GM12878 (cell line): ENCODE results near the gene CTNNA2. TPM values are rescaled to one million over a fixed set of nuclear protein-coding genes. Genes with fewer than 3 reads are reported as not detected.

Experiments
- ATAC-seq: fragments of 200-7000 bp; cut with Tn5 transposase; 3 replicates; pipeline ENCODE4 v1.9.1; 2020; ENCODE audit warnings: mild to moderate bottlenecking, moderate library complexity
- BruUV-seq: library from RNA; stranded (reverse); fragments of 400-500 nt; replicated peaks from 2 replicates; lab custom pipeline; 2021; lab: Mats Ljungman, UMichigan
- CTCF ChIA-PET: fragments of 300-600 bp; sonication (Branson Sonifier 250); formaldehyde crosslinking; extraction: SDS; loops from one replicate; lab custom pipeline; 2021; ENCODE audit warnings: inconsistent platforms; lab: Yijun Ruan, JAX
- POLR2A ChIA-PET: fragments of 350-600 bp; formaldehyde crosslinking; extraction: SDS; loops from one replicate; lab custom pipeline; 2021; ENCODE audit warnings: inconsistent platforms; lab: Charles Lee
- RAD21 ChIA-PET: fragments of 300-600 bp; sonication (Branson Sonifier 250); formaldehyde crosslinking; loops from one replicate; lab custom pipeline; 2023; ENCODE audit warnings: antibody characterized with exemption; ENCODE audit not compliant: unreplicated experiment; lab: Charles Lee
- SMC1A ChIA-PET: fragments of 300-600 bp; sonication (Branson Sonifier 250); formaldehyde crosslinking; loops from one replicate; lab custom pipeline; 2023; ENCODE audit not compliant: unreplicated experiment, uncharacterized antibody; lab: Charles Lee
- DNase-seq: peaks from one replicate; pipeline ENCODE4 v3.0.0-alpha.2; 2011; ENCODE audit warnings: low read depth, low spot score
- FAIRE-seq: peaks from 3 replicates; lab custom pipeline; 2011; peaks lifted over from hg19 to GRCh38; lab: Jason Lieb, UNC
- H2AFZ ChIP-seq: 2 replicates; pipeline ENCODE4 v1.6.0; 2011; ENCODE audit warnings: low read depth, low read length, control low read depth; ENCODE audit not compliant: control insufficient read depth
- H3K27ac ChIP-seq: 2 replicates; pipeline ENCODE4 v1.5.1; 2011; ENCODE audit warnings: control low read depth; ENCODE audit not compliant: control insufficient read depth, insufficient read depth
- H3K27me3 ChIP-seq, 2 experiments: replicated peaks in 1 of 2; 2 replicates each; pipeline versions ENCODE4 v1.6.0 to v1.6.1; 2011; ENCODE audit warnings: low read length in 1 of 2; ENCODE audit not compliant: control insufficient read depth in 2 of 2, insufficient read depth in 2 of 2
- H3K36me3 ChIP-seq, 2 experiments: 2 replicates each; pipeline ENCODE4 v1.5.1; 2011; ENCODE audit warnings: low read length in 1 of 2; ENCODE audit not compliant: control insufficient read depth in 2 of 2, insufficient read depth in 2 of 2
- H3K4me1 ChIP-seq: 2 replicates; pipeline ENCODE4 v1.6.1; 2011; ENCODE audit warnings: mild to moderate bottlenecking, low read length, moderate library complexity, mixed read lengths; ENCODE audit not compliant: control insufficient read depth, insufficient read depth
- H3K4me2 ChIP-seq: 2 replicates; pipeline ENCODE4 v1.6.0; 2011; ENCODE audit warnings: control low read depth; ENCODE audit not compliant: control insufficient read depth, insufficient read depth
- H3K4me3 ChIP-seq: fragments of 200-600 bp; sonication (generic); 2 replicates; pipeline ENCODE4 v1.5.1; 2016
- H3K79me2 ChIP-seq: 2 replicates; pipeline ENCODE4 v1.6.0; 2011; ENCODE audit warnings: low read length; ENCODE audit not compliant: control insufficient read depth, insufficient read depth
- H3K9ac ChIP-seq: 2 replicates; pipeline ENCODE4 v1.8.0; 2011; ENCODE audit warnings: low read length, control low read depth, mixed read lengths; ENCODE audit not compliant: control insufficient read depth, insufficient read depth
- H3K9me3 ChIP-seq: replicated peaks from 3 replicates; pipeline ENCODE4 v1.5.1; 2011; ENCODE audit warnings: mild to moderate bottlenecking, low read length; ENCODE audit not compliant: control insufficient read depth, insufficient read depth
- H4K20me1 ChIP-seq: 2 replicates; pipeline ENCODE4 v1.6.0; 2011; ENCODE audit not compliant: control insufficient read depth, insufficient read depth
- ATF3 ChIP-seq: IDR thresholded peaks from 2 replicates; pipeline ENCODE4 v1.6.1; 2011; ENCODE audit warnings: low read depth, mild to moderate bottlenecking, low read length, moderate library complexity, borderline replicate concordance; ENCODE audit errors: extremely low read depth
- BMI1 ChIP-seq: fragments of 450-650 bp; IDR thresholded peaks from 2 replicates; pipeline ENCODE4 v1.6.1; 2016; ENCODE audit warnings: mild to moderate bottlenecking, moderate library complexity, borderline replicate concordance
- CREB1 ChIP-seq: IDR thresholded peaks from 2 replicates; pipeline ENCODE4 v1.6.1; 2012; ENCODE audit warnings: low read depth, mild to moderate bottlenecking, inconsistent platforms
- CREM ChIP-seq: IDR thresholded peaks from 2 replicates; pipeline ENCODE4 v1.6.1; 2014; ENCODE audit warnings: antibody characterized with exemption, low read depth
- E2F4 ChIP-seq: IDR thresholded peaks from 2 replicates; pipeline ENCODE4 v1.6.1; 2012; ENCODE audit warnings: low read depth, low read length, improper control_type of control experiment
- ETV6 ChIP-seq, 2 experiments: fragments of 450-650 bp in 1 of 2; IDR thresholded peaks in 1 of 2; conservative IDR thresholded peaks in 1 of 2; 2 replicates each; pipeline ENCODE4 v1.6.1; 2014; ENCODE audit warnings: antibody characterized with exemption in 1 of 2, borderline replicate concordance in 1 of 2, low read depth in 1 of 2, mild to moderate bottlenecking in 1 of 2, moderate library complexity in 1 of 2
- EZH2 ChIP-seq: IDR thresholded peaks from 2 replicates; pipeline ENCODE4 v1.6.1; 2012; ENCODE audit warnings: low read depth, mild to moderate bottlenecking, control low read depth, inconsistent platforms, low read length, borderline replicate concordance; ENCODE audit not compliant: control insufficient read depth
- MTA2 ChIP-seq: fragments of 450-650 bp; IDR thresholded peaks from 2 replicates; pipeline ENCODE4 v1.6.1; 2016; ENCODE audit warnings: low read depth, mild to moderate bottlenecking, moderate library complexity
- RCOR1 ChIP-seq: conservative IDR thresholded peaks from 2 replicates; pipeline ENCODE4 v1.6.1; 2012; ENCODE audit warnings: low read depth, low read length, improper control_type of control experiment
- RFX5 ChIP-seq: IDR thresholded peaks from 2 replicates; pipeline ENCODE4 v1.6.1; 2011; ENCODE audit warnings: low read depth, low read length, improper control_type of control experiment
- SP1 ChIP-seq: IDR thresholded peaks from one replicate; pipeline ENCODE4 v1.6.1; 2011; ENCODE audit warnings: low read depth, low read length
- SUZ12 ChIP-seq: fragments of 200-600 bp; sonication (generic); IDR thresholded peaks from one replicate; pipeline ENCODE4 v1.6.1; 2018; ENCODE audit warnings: antibody characterized with exemption, mild to moderate bottlenecking; ENCODE audit not compliant: unreplicated experiment
- YBX1 ChIP-seq: fragments of 450-650 bp; IDR thresholded peaks from 2 replicates; pipeline ENCODE4 v1.6.1; 2016; ENCODE audit warnings: antibody characterized with exemption
- ZNF207 ChIP-seq: fragments of 450-650 bp; IDR thresholded peaks from 2 replicates; pipeline ENCODE4 v1.6.1; 2014; ENCODE audit warnings: antibody characterized with exemption, mild to moderate bottlenecking, borderline replicate concordance
- ZNF217 ChIP-seq: fragments of 450-650 bp; IDR thresholded peaks from 2 replicates; pipeline ENCODE4 v1.6.1; 2017; ENCODE audit warnings: antibody characterized with exemption, mild to moderate bottlenecking
- ZSCAN29 ChIP-seq: fragments of 450-650 bp; IDR thresholded peaks from 2 replicates; pipeline ENCODE4 v1.6.1; 2017; ENCODE audit warnings: mild to moderate bottlenecking, moderate library complexity
- WGBS: methylation state at CpG from one replicate; pipeline ENCODE4 v1.1.6; 2016; ENCODE audit warnings: low lambda C conversion rate; ENCODE audit not compliant: insufficient replicate concordance, insufficient coverage; ENCODE audit errors: missing lambda C conversion rate; 5-methylcytosine and 5-hydroxymethylcytosine counted together
- in situ Hi-C: fragments of 300-500 bp; cut with MboI; formaldehyde crosslinking; loops from 9 replicates; pipeline ENCODE4 v1.14.3; 2018; ENCODE audit warnings: mixed read lengths
- intact Hi-C: fragments of 100-400 bp; cut with micrococcal nuclease; formaldehyde crosslinking; loops from one replicate; pipeline ENCODE4 v1.14.2; 2022; ENCODE audit not compliant: unreplicated experiment
- polyA plus RNA-seq, 11 experiments: library from polyadenylated mRNA; depleted of rRNA in 4 of 11; unstranded in 6 of 11; stranded (reverse) in 5 of 11; fragments of >200 nt; fragmentation: Nextera tagmentation in 4 of 11; fragmentation: Illumina TruSeq in 1 of 11; extraction: Ambion mirVana in 4 of 11; extraction: Trizol in 1 of 11; gene quantifications; 1 replicate in 1 of 11; 2 replicates in 10 of 11; pipeline versions ENCODE4 v1.2.1 to v1.2.3, GENCODE V29; 2011 to 2016; ENCODE audit warnings: inconsistent platforms in 2 of 11, missing spikeins in 2 of 11, low read depth in 1 of 11
- total RNA-seq, 4 experiments: library from RNA; depleted of rRNA in 3 of 4; stranded (reverse); fragments of >200 nt in 3 of 4; fragmentation: Illumina TruSeq in 1 of 4; extraction: Trizol in 1 of 4; gene quantifications; 2 replicates each; pipeline versions ENCODE4 v1.2.1 to v1.2.3, GENCODE V29; 2013 to 2021
- TF ChIP-seq, protein P1 (sequence below): fragments of 150-350 bp; IDR thresholded peaks from 2 replicates; pipeline ENCODE4 v1.6.1; 2016; ENCODE audit warnings: low read depth, low read length

The CTNNA2 gene
- total and polyA plus RNA-seq, 10 of the 15 experiments (the other 5 are each of a cell fraction or from before 2014, with no cell fraction given): 2.4 to 36.2 (median 6.6) TPM

DNA sequence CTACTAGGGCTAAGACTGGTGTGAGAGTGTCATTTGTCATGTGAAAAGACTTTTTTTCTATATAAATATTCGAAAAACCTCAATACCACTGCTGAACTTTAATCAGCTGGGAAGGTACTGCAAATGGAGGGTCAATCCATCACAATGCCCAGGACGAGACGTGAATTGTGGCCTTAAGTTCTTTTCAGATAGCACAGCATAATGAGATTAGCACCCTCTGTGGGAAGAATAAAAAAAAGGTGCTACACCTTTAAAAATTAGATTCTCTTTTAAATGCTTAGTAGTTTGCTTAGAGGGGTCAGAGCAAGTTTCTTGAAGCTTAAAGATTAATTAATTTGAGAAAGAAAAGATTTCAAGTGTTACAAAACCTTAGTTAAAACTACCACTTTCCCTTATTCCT lies 786.1 kb downstream of the CTNNA2 start:
- BruUV-seq: no TSS peak
- Histone ChIP-seq H3K4me2 (no peak overlapping the region), H4K20me1 (no peaks in the 10 kb centered on the region), H3K4me3 (no peak overlapping the region), H3K9me3 (no peaks in the 10 kb centered on the region; the same call in 2 of the 3 replicates), H2AFZ (no peak overlapping the region), H3K36me3 (no peaks in the 10 kb centered on the region), H3K4me1 (no peaks in the 10 kb centered on the region), H3K9ac (no peak overlapping the region), H3K27me3 (peaks cover 4 to 8% of the 10 kb centered on the region in 2 experiments; a peak in 3 of 4 replicates), H3K79me2 (no peaks in the 10 kb centered on the region), H3K27ac (no peak overlapping the region)
- CTCF ChIA-PET: interaction anchor here (0.7 to 1.1 kb wide), 2 partner anchors 60 to 201 kb away, joined by 3 to 4 read pairs; no protein-coding TSS in a partner anchor
- SMC1A ChIA-PET: interaction anchor here (0.6 kb wide), 1 partner anchor 26 kb away, joined by 3 read pairs; no protein-coding TSS in a partner anchor
- in situ Hi-C loops: no loop called here
- DNase-seq: no peak
- WGBS: 0% methylated on average over 3 of the region's 3 CpGs
- POLR2A ChIA-PET: no interaction called here
- ATAC-seq: no peak
- no peak for FAIRE-seq
- RAD21 ChIA-PET: no interaction called here
- intact Hi-C loops: no loop called here
- TF ChIP-seq RFX5: no peak
- no peak for TF ChIP-seq CREM
- TF ChIP-seq ZSCAN29: no peak
- TF ChIP-seq ETV6 (conservative IDR thresholded peaks at IDR 0.05 in 1 of 2, IDR thresholded peaks at IDR 0.05 in 1 of 2; ENCODE audit: borderline replicate concordance in 1 of 2, low read depth in 1 of 2): no peak
- no peak for TF ChIP-seq MTA2
- no peak for TF ChIP-seq RCOR1
- TF ChIP-seq SUZ12: no peak
- no peak for TF ChIP-seq EZH2
- no peak for TF ChIP-seq ATF3
- no peak for TF ChIP-seq SP1
- TF ChIP-seq CREB1: no peak
- TF ChIP-seq YBX1: no peak
- TF ChIP-seq E2F4: no peak
- TF ChIP-seq ZNF207: no peak
- no peak for TF ChIP-seq BMI1
- no peak for TF ChIP-seq ZNF217
- TF ChIP-seq, protein P1, sequence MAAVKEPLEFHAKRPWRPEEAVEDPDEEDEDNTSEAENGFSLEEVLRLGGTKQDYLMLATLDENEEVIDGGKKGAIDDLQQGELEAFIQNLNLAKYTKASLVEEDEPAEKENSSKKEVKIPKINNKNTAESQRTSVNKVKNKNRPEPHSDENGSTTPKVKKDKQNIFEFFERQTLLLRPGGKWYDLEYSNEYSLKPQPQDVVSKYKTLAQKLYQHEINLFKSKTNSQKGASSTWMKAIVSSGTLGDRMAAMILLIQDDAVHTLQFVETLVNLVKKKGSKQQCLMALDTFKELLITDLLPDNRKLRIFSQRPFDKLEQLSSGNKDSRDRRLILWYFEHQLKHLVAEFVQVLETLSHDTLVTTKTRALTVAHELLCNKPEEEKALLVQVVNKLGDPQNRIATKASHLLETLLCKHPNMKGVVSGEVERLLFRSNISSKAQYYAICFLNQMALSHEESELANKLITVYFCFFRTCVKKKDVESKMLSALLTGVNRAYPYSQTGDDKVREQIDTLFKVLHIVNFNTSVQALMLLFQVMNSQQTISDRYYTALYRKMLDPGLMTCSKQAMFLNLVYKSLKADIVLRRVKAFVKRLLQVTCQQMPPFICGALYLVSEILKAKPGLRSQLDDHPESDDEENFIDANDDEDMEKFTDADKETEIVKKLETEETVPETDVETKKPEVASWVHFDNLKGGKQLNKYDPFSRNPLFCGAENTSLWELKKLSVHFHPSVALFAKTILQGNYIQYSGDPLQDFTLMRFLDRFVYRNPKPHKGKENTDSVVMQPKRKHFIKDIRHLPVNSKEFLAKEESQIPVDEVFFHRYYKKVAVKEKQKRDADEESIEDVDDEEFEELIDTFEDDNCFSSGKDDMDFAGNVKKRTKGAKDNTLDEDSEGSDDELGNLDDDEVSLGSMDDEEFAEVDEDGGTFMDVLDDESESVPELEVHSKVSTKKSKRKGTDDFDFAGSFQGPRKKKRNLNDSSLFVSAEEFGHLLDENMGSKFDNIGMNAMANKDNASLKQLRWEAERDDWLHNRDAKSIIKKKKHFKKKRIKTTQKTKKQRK: no peak
